HG02981 (cell line): ENCODE results near the gene AK5.
A peak's percentile ranks its signal among the peaks of the same experiment; 100 is the strongest.

ENCODE experiments used
- ATAC-seq: cut with Tn5 transposase; IDR thresholded peaks from one replicate; pipeline ENCODE4 v1.9.1; 2021; ENCODE audit warnings: mild to moderate bottlenecking, moderate library complexity; ENCODE audit not compliant: unreplicated experiment

AK5 gene

DNA sequence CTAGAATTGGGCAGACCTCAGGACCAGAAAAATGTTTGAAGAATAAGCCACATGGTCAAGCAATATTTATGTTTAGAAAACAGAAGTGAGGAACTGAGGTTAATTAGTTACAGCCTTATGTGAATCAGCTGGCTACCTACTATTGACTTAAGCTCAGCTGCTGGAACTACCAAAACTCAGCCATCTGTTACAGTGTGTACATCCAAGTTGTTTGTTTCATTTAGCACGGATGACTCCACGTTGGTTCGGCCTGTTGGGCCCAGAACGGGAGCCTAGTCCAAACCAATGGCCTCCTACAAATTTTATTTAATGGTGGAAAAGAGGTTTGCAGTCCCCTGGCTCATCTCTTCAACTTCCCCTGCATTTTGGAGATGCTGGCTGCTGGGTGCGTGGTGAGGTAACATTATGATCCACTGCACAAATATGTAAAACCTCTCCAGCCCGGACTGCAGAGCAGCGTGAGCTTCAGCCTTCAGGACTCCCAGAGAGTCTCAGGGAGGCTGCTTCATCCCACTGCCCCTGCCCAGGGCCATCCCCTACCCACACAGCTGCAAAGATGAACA is 257.2 kb downstream of the AK5 start:
- ATAC-seq, result peak; percentile 80

DNA sequence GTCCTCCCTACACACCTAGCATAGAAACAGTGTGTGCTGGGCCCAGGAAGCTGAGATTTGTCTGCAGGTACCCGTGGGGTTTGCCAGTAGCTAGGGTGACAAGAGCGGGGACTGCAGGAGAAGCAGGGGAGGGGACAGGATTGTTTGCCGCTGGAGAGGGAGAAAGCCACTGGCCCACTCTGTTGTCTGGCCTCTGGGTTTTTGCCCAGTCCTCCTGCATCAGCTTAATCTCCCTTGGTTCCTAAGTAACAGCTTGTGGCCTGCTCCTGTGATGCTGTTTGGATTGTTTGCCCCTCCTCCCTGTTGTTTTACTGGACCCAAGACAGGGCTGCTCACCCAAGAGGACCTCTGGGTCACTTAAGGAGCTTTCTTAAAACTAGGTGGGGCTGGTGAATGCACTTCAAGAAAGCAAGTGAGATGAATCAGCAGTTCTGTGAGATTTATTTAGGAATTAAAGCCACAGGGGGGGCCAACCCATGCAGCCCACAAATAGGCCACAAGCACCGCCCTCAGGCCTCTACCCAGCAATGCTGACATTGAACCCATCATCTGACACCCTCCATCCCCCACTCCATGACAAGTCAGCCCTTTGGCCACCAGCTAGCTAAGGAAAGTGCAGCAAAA is 257.8 kb downstream of the AK5 start:
- ATAC-seq, result no peak

DNA sequence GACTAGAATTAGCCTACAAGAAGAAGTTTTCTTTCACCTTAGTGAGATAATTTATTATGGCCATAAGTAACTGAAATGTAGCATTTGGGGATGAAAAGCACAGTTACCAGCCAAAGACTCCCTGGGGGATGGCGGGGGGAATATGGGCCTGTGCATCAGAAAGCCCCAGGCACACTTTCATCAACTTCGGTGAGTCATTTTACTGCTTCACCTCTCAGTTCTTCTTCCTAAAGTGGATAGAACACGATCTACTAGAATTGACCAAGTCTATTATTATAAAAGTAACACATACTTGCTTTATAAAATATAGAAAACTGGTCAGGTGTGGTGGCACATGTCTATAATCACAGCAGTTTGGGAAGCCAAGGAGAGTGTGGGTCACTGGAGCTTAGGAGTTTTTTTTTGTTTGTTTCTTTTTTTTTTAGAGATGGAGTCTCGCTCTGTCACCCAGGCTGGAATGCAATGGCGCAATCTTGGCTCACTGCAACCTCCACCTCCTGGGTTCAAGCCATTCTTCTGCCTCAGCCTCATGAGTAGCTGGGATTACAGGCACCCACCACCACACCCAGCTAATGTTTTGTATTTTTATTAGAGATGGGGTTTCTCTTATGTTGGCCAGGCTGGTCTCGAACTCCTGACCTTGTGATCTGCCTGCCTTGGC is 258.8 kb downstream of the AK5 start:
- peak; percentile 37 for ATAC-seq

- ATAC-seq, result peak; percentile 43
Observed at GRCh38 chr1:77541162-77541545, 259.3 kb downstream of the AK5 start.

GRCh38 chr1:77542813-77543420 is 261.1 kb downstream of the AK5 start:
- no peak for ATAC-seq

DNA sequence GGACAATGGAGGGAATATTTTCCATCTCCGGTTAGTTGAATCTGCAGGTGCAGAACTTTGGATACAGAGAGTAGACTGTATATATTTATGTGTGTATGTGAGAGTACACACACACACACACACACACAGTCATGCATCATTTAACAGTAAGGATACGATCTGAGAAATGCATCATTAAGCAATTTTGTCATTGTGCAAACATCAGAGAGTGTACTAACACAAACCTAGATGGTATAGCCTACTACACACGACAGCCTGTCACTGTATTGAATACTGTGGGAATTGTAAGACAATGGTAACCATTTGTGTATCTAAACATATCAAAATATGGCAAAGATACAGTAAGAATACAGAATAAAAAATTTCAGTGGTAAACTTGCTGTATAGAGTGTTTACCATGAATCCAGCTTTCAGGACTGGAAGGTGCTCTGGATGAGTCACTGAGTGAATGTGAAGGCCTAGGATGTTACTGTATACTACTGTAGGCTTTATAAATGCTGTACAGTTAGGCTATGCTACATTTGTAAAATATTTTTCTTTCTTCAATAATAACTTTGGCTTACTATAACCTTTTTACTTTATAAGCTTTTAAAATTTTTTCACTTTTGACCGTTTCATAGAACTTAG is 262.1 kb downstream of the AK5 start:
- ATAC-seq, result no peak

- no peak for ATAC-seq
Observed at GRCh38 chr1:77544845-77545244, 263.0 kb downstream of the AK5 start.

DNA sequence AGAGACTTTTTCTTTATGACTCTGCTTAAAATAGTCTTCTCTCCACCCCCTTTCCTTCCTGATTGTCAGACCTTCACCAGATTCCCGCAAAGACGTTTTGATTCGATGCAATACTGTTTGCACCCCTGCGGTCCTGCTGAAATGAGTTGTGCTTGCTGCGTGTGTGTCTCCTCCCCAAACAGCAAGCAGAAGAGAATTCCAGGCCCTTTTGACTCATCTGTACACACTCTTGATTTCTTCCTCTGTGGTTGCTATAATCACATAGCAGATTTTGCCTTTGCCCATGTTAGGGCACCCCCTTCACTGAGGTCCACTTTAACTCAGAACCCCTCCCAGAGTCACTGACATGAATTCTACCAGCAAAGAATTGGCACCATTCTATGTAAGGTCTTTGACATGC is 264.2 kb downstream of the AK5 start:
- ATAC-seq, result no peak

- no peak for ATAC-seq
Observed at GRCh38 chr1:77546890-77547289, 265.1 kb downstream of the AK5 start.

GRCh38 chr1:77548285-77548684 is 266.5 kb downstream of the AK5 start:
- no peak for ATAC-seq

DNA sequence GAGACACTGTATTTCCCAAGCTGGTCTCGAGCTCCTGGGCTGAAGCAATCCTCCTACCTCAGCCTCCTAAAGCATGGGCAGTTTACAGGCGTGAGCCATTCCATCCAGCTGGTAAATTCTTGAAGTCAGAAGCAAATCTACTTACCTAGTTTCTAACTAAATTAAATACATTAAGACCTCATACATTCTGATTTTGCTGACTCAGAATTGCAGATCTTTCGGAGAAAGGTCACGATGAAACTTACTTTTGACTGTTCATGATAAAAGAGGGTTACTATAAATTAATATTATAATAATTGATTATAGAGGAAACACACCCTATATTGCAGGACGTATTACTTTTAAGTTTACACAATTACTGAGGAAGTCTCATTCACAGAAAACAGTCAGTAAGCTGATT is 268.3 kb downstream of the AK5 start:
- ATAC-seq, result no peak

- no peak for ATAC-seq
Observed at GRCh38 chr1:77552626-77553025, 270.8 kb downstream of the AK5 start.

DNA sequence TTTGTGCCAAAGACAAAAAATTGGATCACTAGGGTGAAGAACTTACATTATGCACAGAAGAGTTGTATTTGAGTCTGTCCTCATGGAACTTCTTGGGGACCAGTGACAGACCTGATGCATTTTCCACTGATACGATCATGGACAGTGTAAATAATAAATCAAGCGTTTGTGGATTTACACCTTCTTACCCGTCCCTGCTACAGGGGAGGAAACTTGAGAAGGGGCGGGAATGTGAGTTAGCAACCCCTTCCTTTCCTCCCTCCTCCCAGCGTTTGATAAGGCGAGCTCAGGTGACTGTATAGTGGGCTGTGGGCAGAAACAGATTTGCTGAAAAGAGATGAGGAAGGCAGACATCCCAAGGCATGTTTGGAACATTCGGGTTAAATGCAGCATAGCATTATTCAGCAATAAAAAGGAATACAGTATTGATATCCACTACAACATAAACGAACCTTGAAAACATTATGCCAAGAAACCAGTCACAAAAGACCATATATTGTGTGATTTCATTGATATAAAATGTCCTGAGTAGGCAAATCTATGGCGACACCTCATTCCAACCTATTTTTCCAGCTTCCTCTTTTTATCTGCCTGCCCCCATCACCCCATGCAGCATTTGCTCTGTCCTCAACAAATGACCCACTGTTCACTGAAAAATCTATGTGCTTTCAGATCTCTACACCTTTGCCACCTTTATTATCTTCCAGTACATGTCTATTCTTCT is 271.9 kb downstream of the AK5 start:
- ATAC-seq, result no peak

- no peak for ATAC-seq
Observed at GRCh38 chr1:77556045-77556444, 274.2 kb downstream of the AK5 start.

GRCh38 chr1:77557053-77557452 is 275.2 kb downstream of the AK5 start:
- no peak for ATAC-seq

- no peak for ATAC-seq
Observed at GRCh38 chr1:77558591-77559164, 276.9 kb downstream of the AK5 start.

- ATAC-seq, result no peak
Observed at GRCh38 chr1:77560741-77561140, 278.9 kb downstream of the AK5 start.

DNA sequence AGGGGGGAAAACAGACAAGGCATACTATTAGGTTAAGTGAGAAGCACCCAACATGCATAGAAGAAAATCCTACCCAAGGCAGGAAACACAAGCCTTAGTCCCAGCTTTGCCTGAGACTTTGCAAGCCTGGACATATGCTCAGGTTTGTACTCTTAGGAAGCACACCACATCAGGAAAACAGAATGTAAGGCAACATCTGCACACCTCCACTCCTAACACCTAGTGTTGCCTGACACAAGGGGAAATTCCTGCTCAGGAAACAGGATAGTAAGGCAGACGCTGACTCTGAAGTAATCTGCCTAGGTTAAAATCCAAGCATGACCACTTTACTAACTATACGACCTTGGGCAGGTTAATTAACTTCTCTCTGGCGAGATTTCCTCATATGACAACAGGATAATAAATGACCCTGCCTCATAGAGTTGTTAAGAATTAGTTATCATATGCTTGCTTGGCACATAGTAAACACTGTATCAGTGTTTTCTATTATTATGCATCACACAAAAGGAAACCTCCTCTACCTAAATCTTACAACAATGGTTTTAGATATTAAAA is 280.9 kb downstream of the AK5 start:
- ATAC-seq, result no peak

GRCh38 chr1:77565321-77565720 is 283.5 kb downstream of the AK5 start:
- no peak for ATAC-seq

DNA sequence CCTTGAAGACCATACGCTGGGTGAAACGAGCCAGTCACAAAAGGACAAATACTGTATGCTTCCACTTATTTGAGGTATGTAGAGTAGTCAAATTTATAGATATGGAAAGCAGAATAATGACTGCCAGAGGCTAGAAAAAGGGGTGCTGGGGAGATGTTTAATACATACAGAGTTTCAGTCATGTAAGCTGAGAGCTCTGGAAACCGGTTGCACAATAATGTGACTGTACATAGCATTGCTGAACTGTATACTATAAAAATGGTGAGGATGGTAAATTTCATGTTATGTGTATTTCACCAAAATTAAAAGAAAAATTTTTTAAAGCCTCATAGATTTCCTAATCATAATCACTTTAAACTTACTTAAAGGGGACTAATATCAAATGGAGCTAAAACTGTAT is 289.8 kb downstream of the AK5 start:
- no peak for ATAC-seq
